Fibroblast of lung (primary cell): Measurements from ENCODE around the gene TENM3.

Source experiments
- EZH2 ChIP-seq: IDR thresholded peaks from 2 replicates; pipeline ENCODE4 v1.5.1; 2012; ENCODE audit warnings: low read length, control low read depth, mild to moderate bottlenecking; ENCODE audit errors: missing control alignments
- TF ChIP-seq, protein P1 (sequence below), 2 donors: IDR thresholded peaks in 1 of 2; conservative IDR thresholded peaks in 1 of 2; 1 replicate in 1 of 2; 2 replicates in 1 of 2; pipeline ENCODE4 v1.5.1; 2011 to 2012; ENCODE audit warnings: low read length in 2 of 2, control low read depth in 1 of 2, inconsistent platforms in 1 of 2, low read depth in 1 of 2, mild to moderate bottlenecking in 1 of 2

DNA sequence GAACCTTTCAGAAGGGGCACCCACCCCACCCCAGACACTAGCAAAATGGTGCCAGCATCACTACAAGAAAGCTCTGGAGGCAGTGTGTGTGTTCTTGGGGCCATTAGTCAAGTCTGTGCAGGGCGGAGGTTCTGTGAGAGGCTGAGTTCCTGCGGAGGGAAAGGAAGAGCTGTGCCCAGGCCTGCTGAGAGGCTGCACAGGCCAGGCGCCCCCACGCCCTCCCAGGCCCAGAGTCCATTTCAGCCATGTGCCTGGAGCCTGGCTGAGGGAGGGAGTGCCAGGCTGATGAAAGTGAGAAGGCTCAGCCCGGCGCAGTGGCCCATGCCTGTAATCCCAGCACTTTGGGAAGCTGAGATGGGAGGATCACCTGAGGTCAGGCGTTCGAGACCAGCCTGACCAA is 584.0 kb downstream of the TENM3 start:
- TF ChIP-seq, protein P1, sequence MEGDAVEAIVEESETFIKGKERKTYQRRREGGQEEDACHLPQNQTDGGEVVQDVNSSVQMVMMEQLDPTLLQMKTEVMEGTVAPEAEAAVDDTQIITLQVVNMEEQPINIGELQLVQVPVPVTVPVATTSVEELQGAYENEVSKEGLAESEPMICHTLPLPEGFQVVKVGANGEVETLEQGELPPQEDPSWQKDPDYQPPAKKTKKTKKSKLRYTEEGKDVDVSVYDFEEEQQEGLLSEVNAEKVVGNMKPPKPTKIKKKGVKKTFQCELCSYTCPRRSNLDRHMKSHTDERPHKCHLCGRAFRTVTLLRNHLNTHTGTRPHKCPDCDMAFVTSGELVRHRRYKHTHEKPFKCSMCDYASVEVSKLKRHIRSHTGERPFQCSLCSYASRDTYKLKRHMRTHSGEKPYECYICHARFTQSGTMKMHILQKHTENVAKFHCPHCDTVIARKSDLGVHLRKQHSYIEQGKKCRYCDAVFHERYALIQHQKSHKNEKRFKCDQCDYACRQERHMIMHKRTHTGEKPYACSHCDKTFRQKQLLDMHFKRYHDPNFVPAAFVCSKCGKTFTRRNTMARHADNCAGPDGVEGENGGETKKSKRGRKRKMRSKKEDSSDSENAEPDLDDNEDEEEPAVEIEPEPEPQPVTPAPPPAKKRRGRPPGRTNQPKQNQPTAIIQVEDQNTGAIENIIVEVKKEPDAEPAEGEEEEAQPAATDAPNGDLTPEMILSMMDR (conservative IDR thresholded peaks at IDR 0.05 in 1 of 2, IDR thresholded peaks at IDR 0.05 in 1 of 2; ENCODE audit: low read depth in 1 of 2, low read length in 2 of 2), result no peak
- TF ChIP-seq EZH2, result no peak
